IMR-90 (cell line): ENCODE data around the gene ABL2. TPM values are rescaled to one million over a fixed set of nuclear protein-coding genes. Genes with fewer than 3 reads are reported as not detected.
A peak's percentile ranks its signal among the peaks of the same experiment; 100 is the strongest.

ENCODE experiments used
- ATAC-seq: fragments of 200-7000 bp; cut with Tn5 transposase; 2 replicates; pipeline ENCODE4 v1.9.1; 2020; ENCODE audit warnings: low read depth, mild to moderate bottlenecking, moderate library complexity
- BruUV-seq: library from RNA; stranded (reverse); fragments of 400-500 nt; replicated peaks from 2 replicates; lab custom pipeline; 2021; lab: Mats Ljungman, UMichigan
- CTCF ChIA-PET: fragments of 300-600 bp; formaldehyde crosslinking; extraction: SDS; loops from one replicate; lab custom pipeline; 2021; ENCODE audit warnings: antibody characterized with exemption; lab: Yijun Ruan, JAX
- POLR2A ChIA-PET: fragments of 300-600 bp; sonication (Branson Sonifier 250); formaldehyde crosslinking; loops from one replicate; lab custom pipeline; 2022; ENCODE audit warnings: antibody characterized with exemption; ENCODE audit not compliant: unreplicated experiment; lab: Charles Lee
- DNase-seq: peaks from one replicate; pipeline ENCODE4 v3.0.0; 2013
- H2AFZ ChIP-seq: replicated peaks from 2 replicates; pipeline ENCODE3; 2013; ENCODE audit warnings: low read length, mild to moderate bottlenecking; ENCODE audit not compliant: poor library complexity
- H2AK5ac ChIP-seq: 2 replicates; pipeline ENCODE4 v1.6.1; 2013; ENCODE audit warnings: low read depth, low read length, inconsistent platforms
- H2AK9ac ChIP-seq: replicated peaks from 2 replicates; pipeline ENCODE3; 2013; ENCODE audit warnings: mild to moderate bottlenecking, low read depth, low read length, moderate library complexity; ENCODE audit not compliant: poor library complexity
- H2BK120ac ChIP-seq: 2 replicates; pipeline ENCODE4 v1.6.1; 2013; ENCODE audit warnings: low read depth, low read length, inconsistent platforms
- H2BK15ac ChIP-seq: 3 replicates; pipeline ENCODE4 v1.6.1; 2013; ENCODE audit warnings: low read depth, low read length, inconsistent platforms
- H2BK20ac ChIP-seq: 2 replicates; pipeline ENCODE4 v1.6.1; 2013; ENCODE audit warnings: low read depth, mild to moderate bottlenecking, inconsistent platforms, low read length, moderate library complexity
- H2BK5ac ChIP-seq: 2 replicates; pipeline ENCODE4 v1.6.1; 2013; ENCODE audit warnings: mild to moderate bottlenecking, low read depth, low read length, inconsistent platforms; ENCODE audit not compliant: poor library complexity, severe bottlenecking
- H3K14ac ChIP-seq: replicated peaks from 2 replicates; pipeline ENCODE4 v1.6.1; 2013; ENCODE audit warnings: low read depth, low read length, inconsistent platforms
- H3K18ac ChIP-seq: 2 replicates; pipeline ENCODE4 v1.6.1; 2013; ENCODE audit warnings: low read depth, low read length, control low read depth
- H3K23ac ChIP-seq: 2 replicates; pipeline ENCODE4 v1.6.1; 2013; ENCODE audit warnings: low read depth, low read length, inconsistent platforms
- H3K27ac ChIP-seq: 2 replicates; pipeline ENCODE4 v1.5.1; 2013; ENCODE audit warnings: mild to moderate bottlenecking, control low read depth, low read length; ENCODE audit not compliant: insufficient read depth
- H3K27me3 ChIP-seq: 2 replicates; pipeline ENCODE4 v1.6.1; 2013; ENCODE audit warnings: low read length; ENCODE audit not compliant: control insufficient read depth, insufficient read depth
- H3K36me3 ChIP-seq: 2 replicates; pipeline ENCODE4 v1.6.1; 2013; ENCODE audit warnings: low read length, mixed read lengths; ENCODE audit not compliant: control insufficient read depth, insufficient read depth
- H3K4ac ChIP-seq: 2 replicates; pipeline ENCODE4 v1.6.1; 2013; ENCODE audit warnings: low read depth, low read length, inconsistent platforms
- H3K4me1 ChIP-seq: 2 replicates; pipeline ENCODE4 v1.6.1; 2013; ENCODE audit warnings: low read length, mixed read lengths; ENCODE audit not compliant: control insufficient read depth, insufficient read depth
- H3K4me2 ChIP-seq: 2 replicates; pipeline ENCODE4 v1.6.1; 2013; ENCODE audit warnings: low read depth, mild to moderate bottlenecking, control low read depth, low read length, moderate library complexity
- H3K4me3 ChIP-seq: 2 replicates; pipeline ENCODE4 v1.5.1; 2013; ENCODE audit warnings: low read depth, mild to moderate bottlenecking, control low read depth, low read length, moderate library complexity; ENCODE audit not compliant: insufficient read depth
- H3K56ac ChIP-seq: 2 replicates; pipeline ENCODE4 v1.6.1; 2013; ENCODE audit warnings: low read length, inconsistent platforms; ENCODE audit not compliant: insufficient read depth; ENCODE audit errors: extremely low read depth
- H3K79me1 ChIP-seq, 2 experiments: 2 replicates each; pipeline ENCODE4 v1.6.1; 2013; ENCODE audit warnings: low read length in 2 of 2, inconsistent platforms in 1 of 2, low read depth in 1 of 2
- H3K9ac ChIP-seq: 2 replicates; pipeline ENCODE4 v1.6.1; 2013; ENCODE audit warnings: low read depth, low read length, control low read depth
- H3K9me1 ChIP-seq: 2 replicates; pipeline ENCODE4 v1.6.1; 2013; ENCODE audit warnings: low read length, inconsistent platforms; ENCODE audit not compliant: insufficient read depth
- H3K9me3 ChIP-seq: 2 replicates; pipeline ENCODE4 v1.6.1; 2013; ENCODE audit warnings: low read length; ENCODE audit not compliant: control insufficient read depth, insufficient read depth
- H4K20me1 ChIP-seq: 2 replicates; pipeline ENCODE4 v1.6.1; 2013; ENCODE audit warnings: low read length, inconsistent platforms; ENCODE audit not compliant: insufficient read depth
- H4K5ac ChIP-seq: 2 replicates; pipeline ENCODE4 v1.6.1; 2013; ENCODE audit warnings: mild to moderate bottlenecking, low read depth, low read length, control low read depth
- H4K8ac ChIP-seq, 2 experiments: 2 replicates each; pipeline ENCODE4 v1.6.1; 2013; ENCODE audit warnings: low read depth in 2 of 2, low read length in 2 of 2, control low read depth in 1 of 2, inconsistent platforms in 1 of 2
- H4K91ac ChIP-seq: 2 replicates; pipeline ENCODE4 v1.6.1; 2013; ENCODE audit warnings: low read depth, low read length, inconsistent platforms; ENCODE audit not compliant: insufficient read depth
- CEBPB ChIP-seq: IDR thresholded peaks from 2 replicates; pipeline ENCODE4 v1.6.1; 2012; ENCODE audit warnings: low read depth, low read length, improper control_type of control experiment
- CTCF ChIP-seq: conservative IDR thresholded peaks from 2 replicates; pipeline ENCODE4 v1.5.1; 2012; ENCODE audit warnings: mild to moderate bottlenecking, low read depth, low read length, improper control_type of control experiment
- FOS ChIP-seq: fragments of 150-350 bp; IDR thresholded peaks from 2 replicates; pipeline ENCODE4 v1.6.1; 2016; ENCODE audit warnings: low read depth, low read length
- MAFK ChIP-seq: IDR thresholded peaks from 2 replicates; pipeline ENCODE4 v1.6.1; 2012; ENCODE audit warnings: low read depth, low read length, improper control_type of control experiment
- WGBS, 2 experiments: methylation state at CpG; one replicate each; pipeline versions ENCODE4 v1.1.5 to v1.1.7; 2013; ENCODE audit warnings: missing lambda C conversion rate in 2 of 2; ENCODE audit not compliant: insufficient read length in 1 of 2; ENCODE audit errors: extremely low coverage in 2 of 2; 5-methylcytosine and 5-hydroxymethylcytosine counted together
- dilution Hi-C: fragments of 300-500 bp; cut with HindIII; formaldehyde crosslinking; loops from one replicate; pipeline ENCODE4 v1.14.3; 2018; ENCODE audit warnings: low sequenced_read_pairs; ENCODE audit not compliant: unreplicated experiment
- in situ Hi-C: fragments of 300-500 bp; cut with MboI; formaldehyde crosslinking; loops from 3 replicates; pipeline ENCODE4 v1.14.3; 2019; ENCODE audit warnings: low sequenced_read_pairs, inconsistent platforms, mixed read lengths
- intact Hi-C: fragments of 100-400 bp; cut with micrococcal nuclease; formaldehyde crosslinking; loops from 2 replicates; pipeline ENCODE4 v1.10.0; 2022
- polyA plus RNA-seq, 3 experiments: library from polyadenylated mRNA; depleted of rRNA; stranded (reverse); fragments of >200 nt; gene quantifications; 2 replicates each; pipeline ENCODE4 v1.2.3, GENCODE V29; 2012; ENCODE audit warnings: low replicate concordance in 1 of 3
- total RNA-seq: library from RNA; depleted of rRNA; stranded (reverse); fragments of >200 nt; gene quantifications from 2 replicates; pipeline ENCODE4 v1.2.3, GENCODE V29; 2012

The ABL2 gene
- total and polyA plus RNA-seq, 2 of the 4 experiments (the other 2 are of a cell fraction), result 9.7 to 110 TPM

- peak overlapping the region; percentile 88 for H2BK5ac ChIP-seq
- TF ChIP-seq CTCF (no peak), MAFK (no peak), FOS (peak; percentile 19; the same call in 1 of the 2 replicates), CEBPB (no peak)
- no peak overlapping the region for H3K14ac ChIP-seq
- dilution Hi-C loops (no loop called here), intact Hi-C loops (loop anchor here (5.0 kb wide), 1 partner anchor 37 kb away; no protein-coding TSS in a partner anchor), in situ Hi-C loops (no loop called here)
- peak overlapping the region; percentile 61; the same call in 1 of the 2 replicates for H3K18ac ChIP-seq
- H3K4me1 ChIP-seq, result peaks cover 16% of the 10 kb centered on the region
- no peak overlapping the region for H3K23ac ChIP-seq
- H3K56ac ChIP-seq, result no peak overlapping the region
- H3K4ac ChIP-seq, result peak overlapping the region; percentile 30; the same call in 1 of the 2 replicates
- no peak overlapping the region for H3K9ac ChIP-seq
- ChIA-PET POLR2A (interaction anchor here (0.6 kb wide), 1 partner anchor 871 kb away, joined by 13 read pairs; no protein-coding TSS in a partner anchor), CTCF (no interaction called here)
- H2BK20ac ChIP-seq, result peak overlapping the region; percentile 58; the same call in 1 of the 2 replicates
- H4K91ac ChIP-seq, result no peak overlapping the region
- H4K20me1 ChIP-seq, result no peaks in the 10 kb centered on the region
- no CpG with 5 or more reads among the region's 1 CpG for WGBS, 2 experiments
- peak overlapping the region; percentile 48; the same call in 1 of the 2 replicates for H4K5ac ChIP-seq
- H3K27me3 ChIP-seq, result no peaks in the 10 kb centered on the region
- BruUV-seq, result no TSS peak
- DNase-seq (peak; percentile 72), ATAC-seq (peak; percentile 52)
- H2AK9ac ChIP-seq, result no peak overlapping the region
- H2AFZ ChIP-seq, result no peak overlapping the region
- no peak overlapping the region for H3K4me3 ChIP-seq
- H3K36me3 ChIP-seq, result no peaks in the 10 kb centered on the region
- peaks cover 12 to 55% of the 10 kb centered on the region in 2 experiments for H3K79me1 ChIP-seq
- H3K9me3 ChIP-seq, result no peaks in the 10 kb centered on the region
- peak overlapping the region; percentile 19; the same call in 1 of the 2 replicates for H3K4me2 ChIP-seq
- H2AK5ac ChIP-seq, result no peak overlapping the region
- peak overlapping the region; percentile 69 for H2BK120ac ChIP-seq
- no peak overlapping the region for H2BK15ac ChIP-seq
- H3K27ac ChIP-seq, result peak overlapping the region; percentile 69; the same call in 1 of the 2 replicates
- H3K9me1 ChIP-seq, result no peaks in the 10 kb centered on the region
- H4K8ac ChIP-seq, result peak overlapping the region in 1 of 2 experiments; percentile 52; a peak in 1 of 4 replicates
Observed at GRCh38 chr1:179178950-179179349, 50.5 kb downstream of the ABL2 start.
